ENCODE results near the gene INVS.
"Not testable (repeated sequence)": the region's sequence is repeated elsewhere in the genome, so short reads cannot be mapped to it uniquely, and the experiment has no call there.

Gene INVS

DNA sequence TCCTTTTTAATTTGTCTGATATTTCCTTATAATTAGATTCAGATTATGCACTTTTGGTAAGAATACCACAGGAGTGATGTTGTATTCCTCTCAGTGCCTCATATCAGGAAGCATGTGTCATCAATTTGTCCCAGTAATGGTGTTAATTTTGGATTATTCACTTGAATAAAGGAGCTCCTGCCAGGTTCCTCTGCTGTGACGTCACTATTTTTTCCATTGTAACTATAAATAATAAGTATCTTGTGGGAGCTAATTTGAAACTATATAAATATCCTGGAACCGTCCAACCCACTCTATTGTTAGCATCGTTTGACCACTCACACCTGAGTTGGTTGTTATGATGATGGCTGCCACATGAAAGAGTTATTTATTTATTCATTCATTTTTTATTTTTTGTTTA lies 107.9 kb downstream of the INVS start:
- DNase-seq, result no peak

- DNase-seq, result no peak
Observed at GRCh38 chr9:100208673-100209072, 109.6 kb downstream of the INVS start.

DNA sequence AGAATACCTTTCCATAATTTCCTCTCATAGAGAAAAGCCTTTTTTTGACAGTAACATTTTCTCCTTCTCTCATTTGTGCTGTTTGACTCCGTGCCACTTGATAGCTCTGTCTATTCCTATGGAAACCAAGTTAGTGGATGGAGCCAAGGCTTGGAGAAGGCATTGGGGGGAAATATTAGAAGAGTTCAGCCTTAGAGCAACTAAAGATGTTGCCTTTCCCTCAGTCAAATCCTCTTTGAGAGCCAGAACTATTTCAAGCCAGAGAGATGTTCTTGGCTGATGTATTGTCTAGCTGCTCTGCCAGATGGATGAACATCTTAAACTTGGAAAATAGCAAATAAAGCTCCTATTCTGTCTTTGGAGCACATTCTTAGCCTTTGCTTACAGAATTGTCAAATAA lies 112.4 kb downstream of the INVS start:
- DNase-seq, result no peak

DNA sequence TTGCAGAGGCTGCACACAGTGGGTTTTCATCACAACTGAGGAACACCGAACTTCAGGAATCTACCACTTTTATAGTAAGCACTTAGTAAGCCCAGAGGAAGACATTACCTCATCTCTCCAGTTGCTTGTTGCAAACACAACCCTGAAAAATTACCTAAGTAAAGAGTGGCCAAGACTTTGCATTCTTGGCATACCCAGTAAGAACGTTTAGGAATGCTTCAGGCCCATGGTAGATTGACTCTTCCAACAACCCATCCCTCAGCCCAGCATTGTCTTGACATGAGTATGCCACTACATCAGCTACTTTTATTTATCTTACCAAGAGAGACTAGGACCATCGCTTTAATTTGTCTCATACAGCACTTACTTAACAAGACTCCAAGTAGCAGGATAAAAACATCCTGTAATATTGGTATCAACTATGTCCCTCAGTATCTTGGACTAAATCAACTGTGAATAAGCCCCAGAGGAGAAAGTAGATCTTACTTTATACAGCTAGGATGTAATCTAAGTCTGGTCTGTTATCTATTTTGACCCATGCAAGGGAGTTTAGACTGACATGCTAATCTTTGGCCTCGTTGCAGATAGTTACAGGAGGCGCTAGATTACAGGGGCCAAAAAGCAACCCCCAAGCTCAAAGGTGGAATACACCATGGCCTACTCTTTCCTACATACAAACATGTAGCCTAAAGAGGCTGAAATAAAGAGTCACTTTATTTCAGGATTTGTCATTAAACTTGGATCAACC lies 114.9 kb downstream of the INVS start:
- DNase-seq, result no peak

- no peak for DNase-seq
Observed at GRCh38 chr9:100216178-100216787, 117.2 kb downstream of the INVS start.

DNA sequence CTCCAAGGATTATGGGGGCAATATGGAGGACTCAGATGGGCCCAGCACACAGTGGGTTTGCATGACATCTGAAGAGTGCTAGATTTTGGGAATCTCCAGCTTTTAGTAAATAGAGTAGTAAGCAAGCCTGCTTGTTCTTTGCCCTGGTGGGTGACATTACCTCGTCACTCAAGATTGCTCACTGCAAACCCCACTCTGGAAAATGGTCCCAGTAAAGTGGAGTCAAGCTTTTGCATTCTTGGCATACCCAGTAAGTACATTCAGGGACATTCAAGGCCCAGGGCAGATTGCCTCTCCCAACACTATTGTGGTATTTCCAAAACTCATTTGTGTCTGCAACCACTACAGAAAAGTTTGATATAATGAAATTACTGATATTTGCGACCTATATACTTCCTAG lies 118.5 kb downstream of the INVS start:
- DNase-seq, result no peak

DNA sequence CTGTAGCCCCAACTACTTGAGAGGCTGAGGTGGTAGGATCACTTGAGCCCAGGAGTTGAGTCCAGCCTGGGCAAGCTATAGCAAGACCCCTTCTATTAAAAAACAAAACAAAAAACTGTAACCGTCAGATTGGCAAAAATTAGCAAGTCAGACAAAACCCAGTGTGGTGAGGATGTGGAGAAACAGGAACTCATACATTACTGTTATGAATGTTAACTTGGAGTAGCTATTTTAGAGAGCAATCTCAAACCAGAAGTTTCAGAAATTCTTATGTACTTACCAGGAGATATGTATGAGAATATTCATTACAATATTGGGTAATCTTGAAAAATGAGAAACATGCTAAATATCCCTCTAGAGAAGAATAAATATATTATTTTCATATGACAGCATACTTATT lies 120.3 kb downstream of the INVS start:
- DNase-seq, result no peak

DNA sequence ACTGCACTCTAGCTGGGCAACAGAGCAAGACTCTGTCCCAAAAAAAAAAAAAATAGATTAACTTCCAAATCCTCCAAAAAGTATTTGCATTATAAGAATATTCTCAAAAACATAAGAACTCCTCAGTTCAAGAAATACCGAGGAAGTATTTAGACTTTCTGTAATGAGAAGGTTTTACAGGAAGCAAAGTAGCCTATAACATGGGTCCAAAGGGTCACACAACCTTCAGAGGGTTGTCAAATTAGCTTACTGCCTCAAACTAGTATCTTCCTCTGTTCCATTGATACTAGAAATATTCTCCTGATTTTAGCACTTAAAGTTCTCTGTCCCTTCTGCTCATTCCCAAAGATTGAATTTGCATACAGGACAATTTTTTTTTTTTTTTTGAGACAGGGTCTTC lies 121.9 kb downstream of the INVS start:
- DNase-seq, result no peak

- no peak for DNase-seq
Observed at GRCh38 chr9:100221538-100221937, 122.5 kb downstream of the INVS start.

GRCh38 chr9:100222674-100223073 lies 123.6 kb downstream of the INVS start:
- no peak for DNase-seq

GRCh38 chr9:100227636-100228035 lies 128.6 kb downstream of the INVS start:
- no peak for DNase-seq

DNA sequence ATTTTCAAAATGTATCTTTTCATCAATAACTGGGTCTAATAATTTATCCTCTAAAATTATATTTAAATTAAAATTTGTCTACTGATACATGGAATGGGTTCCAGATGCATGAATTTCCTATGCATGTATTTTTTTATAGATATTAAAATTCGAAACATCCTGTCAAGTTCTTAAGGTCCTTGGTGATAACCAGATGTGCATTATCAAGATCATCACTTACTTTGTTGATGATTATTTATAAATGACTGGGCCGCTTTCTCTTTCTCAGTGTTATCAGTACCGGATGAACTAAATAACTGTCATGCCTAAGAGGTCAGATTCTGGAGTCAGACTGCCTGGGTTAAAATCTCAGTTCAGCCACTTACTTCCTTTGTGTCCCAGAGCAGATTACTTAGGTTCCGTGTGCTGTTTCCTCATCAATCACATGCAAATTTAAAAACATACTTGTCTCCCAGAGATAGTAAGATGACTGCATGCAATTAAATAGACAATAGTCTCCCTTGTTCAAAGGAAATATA lies 129.4 kb downstream of the INVS start:
- no peak for DNase-seq

GRCh38 chr9:100229136-100229535 lies 130.1 kb downstream of the INVS start:
- DNase-seq, result no peak

DNA sequence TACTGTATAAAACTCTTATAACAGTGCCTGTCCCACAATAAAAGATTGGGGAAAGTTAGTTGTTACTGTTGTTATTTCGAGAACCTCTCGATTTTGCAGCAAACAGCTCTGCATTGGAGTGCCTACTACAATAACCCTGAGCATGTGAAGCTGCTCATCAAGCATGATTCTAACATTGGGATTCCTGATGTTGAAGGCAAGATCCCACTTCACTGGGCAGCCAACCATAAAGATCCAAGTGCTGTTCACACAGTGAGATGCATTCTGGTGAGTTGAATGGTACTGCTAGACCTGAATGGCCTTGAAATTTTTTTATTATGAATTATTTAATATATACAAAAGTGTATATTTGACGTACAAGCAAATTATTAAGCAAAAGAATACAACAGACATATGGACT lies 130.5 kb downstream of the INVS start:
- no peak for DNase-seq

DNA sequence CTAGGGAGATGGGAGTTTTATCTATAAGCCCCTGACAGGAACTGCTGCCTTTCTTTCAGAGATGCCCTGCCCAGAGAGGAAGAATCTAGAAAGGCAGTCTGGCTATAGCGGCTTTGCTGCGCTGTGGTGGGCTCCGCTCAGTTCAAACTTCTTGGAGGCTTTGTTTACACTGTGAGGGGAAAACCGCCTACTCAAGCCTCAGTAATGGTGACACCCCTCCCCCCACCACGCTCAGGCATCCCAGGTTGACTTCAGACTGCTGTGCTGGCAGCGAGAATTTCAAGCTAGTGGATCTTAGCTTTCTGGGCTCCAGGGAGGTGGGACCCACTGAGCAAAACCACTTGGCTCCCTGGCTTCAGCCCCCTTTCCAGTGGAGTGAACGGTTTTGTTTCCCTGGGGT lies 137.9 kb downstream of the INVS start:
- DNase-seq, result not testable (repeated sequence)

GRCh38 chr9:100240512-100240911 lies 141.5 kb downstream of the INVS start:
- DNase-seq, result no peak

DNA sequence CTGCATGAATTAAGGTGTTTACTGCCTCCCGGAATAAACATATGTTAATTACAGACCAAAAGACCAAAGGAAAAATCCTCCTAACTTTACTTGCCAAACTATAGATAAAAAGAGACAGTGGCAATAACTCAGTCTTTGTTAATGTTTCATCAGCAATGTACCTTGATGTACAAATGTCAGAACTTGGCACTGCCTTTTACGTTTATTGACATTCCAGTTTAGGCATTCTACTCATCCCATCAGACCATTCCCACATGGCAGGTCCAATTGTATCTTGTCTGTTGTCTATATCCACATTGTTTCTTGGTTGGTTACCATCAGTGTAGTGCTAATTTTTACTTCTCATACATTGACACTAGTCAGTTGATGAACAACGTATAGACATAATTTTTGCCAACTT lies 168.2 kb downstream of the INVS start:
- DNase-seq, result no peak

DNA sequence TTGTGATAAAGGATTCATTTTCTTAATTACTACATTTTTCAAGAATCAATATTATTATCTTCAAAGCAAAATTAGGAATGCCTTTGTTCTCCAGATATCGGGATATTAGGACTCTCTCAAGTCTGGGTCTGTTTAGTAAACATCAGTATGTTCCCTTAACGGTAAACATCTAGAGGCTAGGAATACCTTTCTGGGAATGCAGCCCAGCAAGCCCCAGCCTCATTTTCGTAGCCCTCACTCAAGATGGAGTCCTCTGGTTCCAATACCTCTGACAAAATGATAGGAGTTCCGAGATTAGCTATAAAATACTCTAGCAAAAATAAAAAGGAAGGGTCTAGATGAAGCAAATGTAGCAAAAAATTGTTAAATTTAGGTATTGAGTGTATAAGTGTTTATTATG lies 169.2 kb downstream of the INVS start:
- no peak for DNase-seq

GRCh38 chr9:100269656-100270055 lies 170.6 kb downstream of the INVS start:
- no peak for DNase-seq

DNA sequence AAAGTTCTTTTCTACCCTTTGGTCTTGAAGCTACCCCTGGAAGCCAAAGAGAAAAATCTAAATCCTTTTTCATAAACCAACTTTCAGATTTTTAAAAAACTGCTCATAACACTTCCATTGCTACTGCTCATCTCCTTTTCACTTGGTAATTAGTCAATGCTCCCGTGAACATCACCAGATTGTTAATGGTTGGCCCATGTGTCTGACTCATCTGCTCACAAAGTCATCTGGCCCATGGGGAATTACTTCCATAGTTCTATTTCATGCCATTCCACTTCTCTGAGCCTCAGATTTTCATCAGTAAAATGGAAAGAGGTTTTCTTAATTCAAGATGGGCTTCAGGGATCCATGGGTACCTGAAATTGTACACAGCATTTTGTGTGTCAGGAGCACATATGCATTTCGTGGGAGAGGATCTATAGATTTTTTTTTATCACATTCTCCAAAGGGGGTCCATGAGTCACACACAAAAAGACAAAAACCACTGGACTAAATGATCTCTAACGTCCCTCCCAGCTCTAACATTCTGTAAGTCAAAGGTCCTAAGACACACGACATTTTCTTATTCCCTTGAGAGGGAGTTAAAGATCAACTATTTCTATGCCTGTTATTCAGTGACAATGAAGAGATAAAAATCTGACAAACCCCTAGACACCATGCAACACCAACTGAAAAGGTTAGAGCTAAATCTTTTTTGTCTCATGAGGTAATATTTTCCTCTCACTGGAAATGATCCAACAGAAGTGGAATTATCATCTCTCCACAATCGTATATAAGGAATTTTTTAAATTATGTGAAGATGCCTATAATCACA lies 178.3 kb downstream of the INVS start:
- no peak for DNase-seq

- DNase-seq, result no peak
Observed at GRCh38 chr9:100281066-100281465, 182.0 kb downstream of the INVS start.

DNA sequence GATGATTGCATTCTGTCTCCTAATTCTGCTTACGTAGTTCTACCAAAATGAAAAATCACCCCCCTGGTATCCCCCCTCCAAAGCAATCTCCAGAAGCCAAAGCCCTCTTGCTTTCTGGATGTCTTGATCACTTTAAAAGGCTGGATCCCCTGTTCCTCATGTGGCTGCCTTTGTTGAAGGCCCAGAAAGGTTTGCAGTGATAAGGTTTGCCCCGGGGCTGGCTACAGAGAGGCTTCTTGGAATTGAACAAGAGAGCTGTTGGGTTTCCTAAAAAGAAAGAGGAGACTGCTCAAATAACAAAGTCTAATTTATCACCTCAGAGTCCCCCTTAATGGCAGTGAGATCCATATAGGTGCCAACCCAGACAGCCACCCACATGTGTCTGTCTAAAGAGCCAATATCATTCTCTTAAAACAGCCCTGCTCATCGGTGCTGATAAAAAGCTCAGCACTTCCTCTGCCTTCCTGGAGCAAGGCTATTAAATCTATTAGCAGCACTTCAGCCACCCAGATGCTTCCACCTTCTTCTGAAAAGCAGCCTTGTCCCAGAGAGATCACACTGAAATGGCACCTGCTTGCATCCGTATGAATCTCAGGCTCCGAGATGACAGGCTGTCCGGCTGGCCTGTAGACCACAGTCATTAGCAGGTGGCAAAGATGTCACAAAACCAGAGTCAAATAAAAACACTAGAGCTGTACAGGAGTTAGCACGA lies 182.8 kb downstream of the INVS start:
- no peak for DNase-seq

DNA sequence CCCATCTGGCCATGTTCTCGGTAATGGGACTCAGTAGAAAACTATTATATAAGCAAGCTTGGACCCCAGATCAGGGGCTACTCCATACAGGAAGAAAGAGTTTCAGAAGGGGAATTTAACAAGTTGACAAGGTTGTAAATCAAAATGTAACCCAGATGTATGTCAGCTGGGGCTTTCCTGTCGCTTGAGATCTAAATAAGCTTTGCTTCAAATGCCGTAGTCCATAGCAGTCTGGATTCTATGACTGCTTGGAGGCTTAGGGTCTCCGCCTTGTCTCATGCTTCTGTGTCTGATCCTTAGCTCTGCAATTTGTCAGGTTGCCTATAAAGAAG lies 183.3 kb downstream of the INVS start:
- no peak for DNase-seq

Measured in cortex of kidney (tissue), 1 donor.